K562 (cell line): ENCODE results near the gene ARHGAP31. TPM values are rescaled to one million over a fixed set of nuclear protein-coding genes. Genes with fewer than 3 reads are reported as not detected.

Experiments used
- ATAC-seq: fragments of 200-7000 bp; cut with Tn5 transposase; 3 replicates; pipeline ENCODE4 v1.9.1; 2020; ENCODE audit warnings: moderate library complexity
- BruUV-seq: library from RNA; stranded (reverse); fragments of 400-500 nt; replicated peaks from 2 replicates; lab custom pipeline; 2021; lab: Mats Ljungman, UMichigan
- CTCF ChIA-PET: fragments of 300-600 bp; formaldehyde crosslinking; extraction: SDS; loops from one replicate; lab custom pipeline; 2021; ENCODE audit warnings: low intra/inter-chr PET ratio; lab: Yijun Ruan, JAX
- POLR2A ChIA-PET: fragments of 300-600, 350-650 bp; sonication (Branson Sonifier 250); formaldehyde crosslinking; extraction: SDS; loops from one replicate; lab custom pipeline; 2021; ENCODE audit warnings: antibody characterized with exemption, inconsistent platforms; lab: Yijun Ruan, JAX
- DNase-seq, 4 experiments: peaks; one replicate each; pipeline versions ENCODE4 v3.0.0 to v3.0.0-alpha.2; 2011 to 2018; ENCODE audit warnings: low spot score in 3 of 4, mixed read lengths in 3 of 4; ENCODE audit errors: extremely low read depth in 1 of 4
- FAIRE-seq: peaks from 2 replicates; lab custom pipeline; 2011; peaks lifted over from hg19 to GRCh38; lab: Jason Lieb, UNC
- H2AFZ ChIP-seq: 2 replicates; pipeline ENCODE4 v1.6.0; 2011; ENCODE audit warnings: low read depth, low read length, control low read depth, inconsistent platforms
- H3K27ac ChIP-seq: fragments of 200-600 bp; 3 replicates; pipeline ENCODE4 v1.8.0; 2011; ENCODE audit warnings: low read depth, mild to moderate bottlenecking, control low read depth, inconsistent platforms, low read length, moderate library complexity, mixed read lengths; ENCODE audit errors: extremely low read depth
- H3K27me3 ChIP-seq, 2 experiments: fragments of 300-600 bp in 1 of 2; 2 replicates in 1 of 2; 3 replicates in 1 of 2; pipeline versions ENCODE4 v1.6.0 to v1.8.0; 2011; ENCODE audit warnings: inconsistent platforms in 2 of 2, low read length in 2 of 2, mild to moderate bottlenecking in 1 of 2, mixed read lengths in 1 of 2, moderate library complexity in 1 of 2; ENCODE audit not compliant: control insufficient read depth in 2 of 2, insufficient read depth in 2 of 2
- H3K36me3 ChIP-seq: fragments of 300-600 bp; 3 replicates; pipeline ENCODE4 v1.8.0; 2011; ENCODE audit warnings: mild to moderate bottlenecking, low read length, inconsistent platforms; ENCODE audit not compliant: control insufficient read depth, insufficient read depth
- H3K4me1 ChIP-seq, 2 experiments: fragments of 200-600 bp in 1 of 2; replicated peaks in 1 of 2; 2 replicates in 1 of 2; 3 replicates in 1 of 2; pipeline versions ENCODE4 v1.5.1 to v1.8.0; 2011; ENCODE audit warnings: inconsistent platforms in 2 of 2, low read length in 2 of 2, mild to moderate bottlenecking in 1 of 2, mixed read lengths in 1 of 2, moderate library complexity in 1 of 2; ENCODE audit not compliant: control insufficient read depth in 2 of 2, insufficient read depth in 2 of 2
- H3K4me2 ChIP-seq: 2 replicates; pipeline ENCODE4 v1.6.1; 2011; ENCODE audit warnings: low read length, control low read depth, inconsistent platforms, mixed read lengths; ENCODE audit not compliant: insufficient read depth
- H3K4me3 ChIP-seq: fragments of 200-600 bp; sonication (generic), shearing (Covaris generic); 2 replicates; pipeline ENCODE4 v1.5.1; 2016; ENCODE audit warnings: control low read depth, inconsistent platforms
- H3K79me2 ChIP-seq: fragments of 200-600 bp; 3 replicates; pipeline ENCODE4 v1.8.0; 2011; ENCODE audit warnings: low read length, inconsistent platforms; ENCODE audit not compliant: control insufficient read depth, insufficient read depth
- H3K9ac ChIP-seq, 2 experiments: 2 replicates each; pipeline versions ENCODE4 v1.6.0 to v1.6.1; 2011; ENCODE audit warnings: low read depth in 2 of 2, low read length in 2 of 2, control low read depth in 1 of 2, inconsistent platforms in 1 of 2, mild to moderate bottlenecking in 1 of 2, mixed read lengths in 1 of 2; ENCODE audit not compliant: insufficient read depth in 1 of 2
- H3K9me1 ChIP-seq: one replicate; pipeline ENCODE4 v1.6.0; 2011; ENCODE audit warnings: inconsistent platforms, mild to moderate bottlenecking, low read length, moderate library complexity; ENCODE audit not compliant: control insufficient read depth, insufficient read depth
- H3K9me3 ChIP-seq: replicated peaks from 2 replicates; pipeline ENCODE4 v1.5.1; 2011; ENCODE audit warnings: low read depth, low read length, inconsistent platforms; ENCODE audit not compliant: control insufficient read depth, insufficient read depth
- H4K20me1 ChIP-seq: replicated peaks from 2 replicates; pipeline ENCODE4 v1.6.1; 2011; ENCODE audit warnings: low read length, inconsistent platforms, mixed read lengths; ENCODE audit not compliant: control insufficient read depth, insufficient read depth
- DPF2 ChIP-seq: fragments of 450-650 bp; IDR thresholded peaks from 2 replicates; pipeline ENCODE4 v1.6.1; 2016
- EHMT2 ChIP-seq: fragments of 450-650 bp; IDR thresholded peaks from 2 replicates; pipeline ENCODE4 v1.6.1; 2018; ENCODE audit warnings: antibody characterized with exemption
- GABPA ChIP-seq: fragments of 200-800 bp; sonication (Bioruptor generic); conservative IDR thresholded peaks from 2 replicates; pipeline ENCODE4 v1.6.1; 2016; ENCODE audit warnings: low read depth, missing genetic modification characterization, missing compliant biosample characterization
- HLTF ChIP-seq: fragments of 450-650 bp; IDR thresholded peaks from 2 replicates; pipeline ENCODE4 v1.6.1; 2016
- SOX6 ChIP-seq: fragments of 450-650 bp; IDR thresholded peaks from 2 replicates; pipeline ENCODE4 v1.6.1; 2014; ENCODE audit warnings: mild to moderate bottlenecking
- TRIM24 ChIP-seq, 2 experiments: fragments of 450-650 bp; IDR thresholded peaks; 2 replicates each; pipeline ENCODE4 v1.6.1; 2016
- WGBS: fragments of 100-300 bp; shearing (Covaris generic); methylation state at CpG from one replicate; pipeline ENCODE4 v1.1.6; 2016; ENCODE audit warnings: low coverage, mixed read lengths; ENCODE audit not compliant: insufficient coverage; ENCODE audit errors: missing lambda C conversion rate; 5-methylcytosine and 5-hydroxymethylcytosine counted together
- in situ Hi-C: fragments of 300-500 bp; cut with MboI; formaldehyde crosslinking; loops from 4 replicates; pipeline ENCODE4 v1.15.0; 2018; ENCODE audit warnings: inconsistent platforms, mixed read lengths
- intact Hi-C: fragments of 100-400 bp; cut with micrococcal nuclease; formaldehyde crosslinking; loops from 2 replicates; pipeline ENCODE4 v1.14.2; 2022
- polyA plus RNA-seq, 8 experiments: library from polyadenylated mRNA; depleted of rRNA in 4 of 8; stranded (reverse) in 5 of 8; unstranded in 3 of 8; fragments of >200 nt; fragmentation: Nextera tagmentation in 2 of 8; fragmentation: Illumina TruSeq in 1 of 8; extraction: Ambion mirVana in 2 of 8; extraction: Trizol in 1 of 8; gene quantifications; 2 replicates each; pipeline versions ENCODE4 v1.2.1 to v1.2.3, GENCODE V29; 2011 to 2014; ENCODE audit warnings: inconsistent platforms in 1 of 8, missing spikeins in 1 of 8
- total RNA-seq, 7 experiments: library from RNA; depleted of rRNA in 6 of 7; stranded (reverse); fragments of >200 nt in 6 of 7; fragmentation: Illumina TruSeq in 2 of 7; extraction: Trizol in 2 of 7; gene quantifications; 2 replicates each; pipeline versions ENCODE4 v1.2.1 to v1.2.3, GENCODE V29; 2011 to 2021; ENCODE audit warnings: low replicate concordance in 1 of 7

The ARHGAP31 gene
- total and polyA plus RNA-seq, 9 of the 15 experiments (the other 6 are each of a cell fraction or from before 2014, with no cell fraction given) = under 0.01 to 0.13 (median 0.06) TPM; not detected in 5

- FAIRE-seq (no peak), DNase-seq (no peak), ATAC-seq (no peak)
- H3K9me1 ChIP-seq = no peaks in the 10 kb centered on the region
- POLR2A ChIA-PET = no interaction called here
- intact Hi-C loops (no loop called here), in situ Hi-C loops (no loop called here)
- H2AFZ ChIP-seq = peak overlapping the region; percentile 91
- TF ChIP-seq HLTF = no peak
- 0 out of 2 replicates have a peak, but pooled peaks have one; percentile 2 for TF ChIP-seq GABPA (tag)
- no peaks in the 10 kb centered on the region for H3K79me2 ChIP-seq
- CTCF ChIA-PET = no interaction called here
- H3K4me2 ChIP-seq = peak overlapping the region; percentile 78
- peak overlapping the region; percentile 75 to 94 for H3K9ac ChIP-seq
- H4K20me1 ChIP-seq = no peaks in the 10 kb centered on the region
- TSS peak; percentile 82 for BruUV-seq
- peaks cover 8 to 16% of the 10 kb centered on the region in 2 experiments; a peak in 4 of 5 replicates for H3K4me1 ChIP-seq
- no peaks in the 10 kb centered on the region for H3K27me3 ChIP-seq
- H3K4me3 ChIP-seq = peak overlapping the region; percentile 45; the same call in 1 of the 2 replicates
- H3K27ac ChIP-seq = peak overlapping the region; percentile 84
- H3K9me3 ChIP-seq = no peaks in the 10 kb centered on the region
- H3K36me3 ChIP-seq = no peaks in the 10 kb centered on the region
- 89% methylated on average over 2 of the region's 8 CpGs for WGBS
These were observed 29.5 kb downstream of the ARHGAP31 start for GRCh38 chr3:119323723-119324085.

- H3K27ac ChIP-seq = no peak overlapping the region
- FAIRE-seq = no peak
- WGBS = 75% methylated on average over 2 of the region's 2 CpGs
These were observed 30.7 kb downstream of the ARHGAP31 start for GRCh38 chr3:119324899-119325298.

More at GRCh38 chr3:119324899-119325298, 30.7 kb downstream of the ARHGAP31 start:
- no TSS peak for BruUV-seq
- TF ChIP-seq DPF2 (no peak), EHMT2 (no peak), TRIM24 (IDR thresholded peaks at IDR 0.05) (no peak), SOX6 (no peak)
- DNase-seq = no peak
- Histone ChIP-seq H2AFZ (no peak overlapping the region), H3K9me3 (no peaks in the 10 kb centered on the region), H3K79me2 (no peaks in the 10 kb centered on the region), H3K4me2 (no peak overlapping the region), H3K9ac (no peak overlapping the region), H3K9me1 (no peaks in the 10 kb centered on the region), H4K20me1 (no peaks in the 10 kb centered on the region), H3K27me3 (no peaks in the 10 kb centered on the region), H3K4me1 (peaks cover 5 to 16% of the 10 kb centered on the region in 2 experiments; a peak in 4 of 5 replicates), H3K4me3 (no peak overlapping the region), H3K36me3 (no peaks in the 10 kb centered on the region)
- intact Hi-C loops = no loop called here
- CTCF ChIA-PET = no interaction called here
- POLR2A ChIA-PET = interaction anchor here (0.6 kb wide), 1 partner anchor 8 kb away, joined by 4 read pairs; no protein-coding TSS in a partner anchor
- in situ Hi-C loops = no loop called here
- no peak for ATAC-seq
